Fibroblast of lung (primary cell): ENCODE data around the gene KRT76. TPM values are rescaled to one million over a fixed set of nuclear protein-coding genes. Genes with fewer than 3 reads are reported as not detected.

Source experiments
- DNase-seq, 2 donors: peaks; one replicate each; pipeline versions ENCODE4 v3.0.0 to v3.0.0-alpha.2; 2010; ENCODE audit warnings: low read depth in 2 of 2
- H2AFZ ChIP-seq: 2 replicates; pipeline ENCODE4 v1.5.1; 2012; ENCODE audit warnings: low read length, control low read depth, inconsistent platforms
- H3K27ac ChIP-seq: 2 replicates; pipeline ENCODE4 v1.5.1; 2011; ENCODE audit warnings: low read length, control low read depth; ENCODE audit not compliant: insufficient read depth
- H3K27me3 ChIP-seq: 2 replicates; pipeline ENCODE4 v1.5.1; 2011; ENCODE audit warnings: mild to moderate bottlenecking, low read length; ENCODE audit not compliant: control insufficient read depth, insufficient read depth
- H3K36me3 ChIP-seq: 2 replicates; pipeline ENCODE4 v1.5.1; 2011; ENCODE audit warnings: low read length; ENCODE audit not compliant: control insufficient read depth, insufficient read depth
- H3K4me1 ChIP-seq: 2 replicates; pipeline ENCODE4 v1.5.1; 2011; ENCODE audit warnings: low read length; ENCODE audit not compliant: control insufficient read depth, insufficient read depth; ENCODE audit errors: extremely low read depth
- H3K4me2 ChIP-seq: 2 replicates; pipeline ENCODE4 v1.5.1; 2011; ENCODE audit warnings: low read length, control low read depth; ENCODE audit not compliant: insufficient read depth; ENCODE audit errors: extremely low read depth
- H3K4me3 ChIP-seq, 4 experiments: fragments of 200-600 bp in 1 of 4; sonication (generic) in 1 of 4; replicated peaks in 1 of 4; 2 replicates each; pipeline ENCODE4 v1.5.1; 2011 to 2016; ENCODE audit warnings: low read length in 4 of 4, low read depth in 3 of 4, mild to moderate bottlenecking in 3 of 4, control low read depth in 2 of 4, inconsistent platforms in 1 of 4, mixed read lengths in 1 of 4; ENCODE audit not compliant: insufficient read depth in 1 of 4; ENCODE audit errors: control extremely low read depth in 1 of 4
- H3K79me2 ChIP-seq: 2 replicates; pipeline ENCODE4 v1.5.1; 2012; ENCODE audit warnings: mild to moderate bottlenecking, low read length, inconsistent platforms; ENCODE audit not compliant: control insufficient read depth, insufficient read depth
- H3K9ac ChIP-seq: 2 replicates; pipeline ENCODE4 v1.5.1; 2011; ENCODE audit warnings: mild to moderate bottlenecking, low read length, control low read depth; ENCODE audit not compliant: insufficient read depth
- H3K9me3 ChIP-seq: 2 replicates; pipeline ENCODE4 v1.5.1; 2012; ENCODE audit warnings: low read depth, low read length; ENCODE audit not compliant: control insufficient read depth, insufficient read depth
- H4K20me1 ChIP-seq: 2 replicates; pipeline ENCODE4 v1.5.1; 2011; ENCODE audit warnings: low read length; ENCODE audit not compliant: control insufficient read depth, insufficient read depth; ENCODE audit errors: extremely low read depth
- CTCF ChIP-seq, 2 donors: IDR thresholded peaks in 1 of 2; conservative IDR thresholded peaks in 1 of 2; 1 replicate in 1 of 2; 2 replicates in 1 of 2; pipeline ENCODE4 v1.5.1; 2011 to 2012; ENCODE audit warnings: low read length in 2 of 2, control low read depth in 1 of 2, inconsistent platforms in 1 of 2, low read depth in 1 of 2, mild to moderate bottlenecking in 1 of 2
- EZH2 ChIP-seq: IDR thresholded peaks from 2 replicates; pipeline ENCODE4 v1.5.1; 2012; ENCODE audit warnings: low read length, control low read depth, mild to moderate bottlenecking; ENCODE audit errors: missing control alignments
- polyA plus RNA-seq, 2 donors: library from polyadenylated mRNA; depleted of rRNA in 1 of 2; stranded (reverse) in 1 of 2; unstranded in 1 of 2; fragments of >200 nt; gene quantifications; 2 replicates each; pipeline ENCODE4 v1.2.1, GENCODE V29; 2011 to 2012; ENCODE audit warnings: missing spikeins in 1 of 2
- total RNA-seq: library from RNA; depleted of rRNA; stranded (reverse); fragments of >200 nt; gene quantifications from 2 replicates; pipeline ENCODE4 v1.2.1, GENCODE V29; 2014

Gene KRT76
- total and polyA plus RNA-seq, 2 donors (not counting 1 experiment from before 2014, with no cell fraction given), result not detected

GRCh38 chr12:52726451-52726850 is 50.7 kb downstream of the KRT76 start:
- H3K4me2 ChIP-seq, result no peak overlapping the region
- DNase-seq, result no peak
- H3K4me3 ChIP-seq, result no peak overlapping the region
- no peaks in the 10 kb centered on the region for H3K4me1 ChIP-seq
- TF ChIP-seq CTCF (conservative IDR thresholded peaks at IDR 0.05 in 1 of 2, IDR thresholded peaks at IDR 0.05 in 1 of 2; ENCODE audit: low read depth in 1 of 2, low read length in 2 of 2) (no peak), EZH2 (no peak)
- H3K9ac ChIP-seq, result no peak overlapping the region
- H3K27ac ChIP-seq, result no peak overlapping the region
- H3K9me3 ChIP-seq, result no peaks in the 10 kb centered on the region
- H2AFZ ChIP-seq, result no peak overlapping the region
- H3K27me3 ChIP-seq, result no peaks in the 10 kb centered on the region
- H4K20me1 ChIP-seq, result no peaks in the 10 kb centered on the region
- H3K36me3 ChIP-seq, result no peaks in the 10 kb centered on the region
- no peaks in the 10 kb centered on the region for H3K79me2 ChIP-seq

- H3K36me3 ChIP-seq, result no peaks in the 10 kb centered on the region
- H3K4me3 ChIP-seq, result no peak overlapping the region
- no peaks in the 10 kb centered on the region for H3K4me1 ChIP-seq
- no peak for DNase-seq
- H2AFZ ChIP-seq, result no peak overlapping the region
- H3K9me3 ChIP-seq, result no peaks in the 10 kb centered on the region
- H3K27me3 ChIP-seq, result no peaks in the 10 kb centered on the region
- H4K20me1 ChIP-seq, result no peaks in the 10 kb centered on the region
- H3K9ac ChIP-seq, result no peak overlapping the region
- TF ChIP-seq EZH2, result no peak
- no peak for TF ChIP-seq CTCF (conservative IDR thresholded peaks at IDR 0.05 in 1 of 2, IDR thresholded peaks at IDR 0.05 in 1 of 2; ENCODE audit: low read depth in 1 of 2, low read length in 2 of 2)
- H3K4me2 ChIP-seq, result no peak overlapping the region
- no peaks in the 10 kb centered on the region for H3K79me2 ChIP-seq
- H3K27ac ChIP-seq, result no peak overlapping the region
Observed at GRCh38 chr12:52724384-52724783, 52.8 kb downstream of the KRT76 start.

GRCh38 chr12:52722680-52723079 is 54.5 kb downstream of the KRT76 start:
- H4K20me1 ChIP-seq, result no peaks in the 10 kb centered on the region
- H3K4me3 ChIP-seq, result no peak overlapping the region
- no peaks in the 10 kb centered on the region for H3K4me1 ChIP-seq
- no peaks in the 10 kb centered on the region for H3K27me3 ChIP-seq
- H3K79me2 ChIP-seq, result no peaks in the 10 kb centered on the region
- no peaks in the 10 kb centered on the region for H3K36me3 ChIP-seq
- no peak overlapping the region for H3K4me2 ChIP-seq
- no peak overlapping the region for H3K27ac ChIP-seq
- TF ChIP-seq CTCF (conservative IDR thresholded peaks at IDR 0.05 in 1 of 2, IDR thresholded peaks at IDR 0.05 in 1 of 2; ENCODE audit: low read depth in 1 of 2, low read length in 2 of 2), result no peak
- no peak for TF ChIP-seq EZH2
- H2AFZ ChIP-seq, result no peak overlapping the region
- no peak overlapping the region for H3K9ac ChIP-seq
- DNase-seq, result no peak
- H3K9me3 ChIP-seq, result no peaks in the 10 kb centered on the region
